Measurements from ENCODE around the gene CEMIP. TPM values are rescaled to one million over a fixed set of nuclear protein-coding genes. Genes with fewer than 3 reads are reported as not detected.

Gene CEMIP
- total RNA-seq, 1 experiment from 2014 or later, result 3.1 TPM

DNA sequence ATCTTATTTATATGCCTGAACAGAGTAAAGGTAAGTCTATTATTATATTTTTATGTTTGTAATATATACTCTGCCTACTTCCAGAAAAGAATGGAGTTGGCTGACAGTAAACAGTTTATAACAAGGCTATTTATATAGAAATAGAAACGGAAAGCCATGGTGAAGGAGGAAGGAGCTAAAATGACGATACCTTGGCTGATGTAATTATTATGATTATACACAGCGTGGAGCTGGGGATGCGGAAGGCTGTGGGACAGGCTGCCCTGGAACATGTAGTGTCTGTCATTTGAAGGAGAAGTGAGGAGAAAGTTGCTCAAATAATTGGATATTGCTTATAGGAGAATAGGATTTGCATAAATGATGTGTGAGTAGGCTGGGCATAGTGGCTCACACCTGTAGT is 37.8 kb downstream of the CEMIP start:
- H3K4me1 ChIP-seq (ENCODE audit: insufficient read depth, low read length), result no peaks in the 10 kb centered on the region
- H3K9ac ChIP-seq (ENCODE audit: low read length), result no peak overlapping the region
- ChIA-PET CTCF (no interaction called here), POLR2A (ENCODE audit: unreplicated experiment) (no interaction called here)
- H3K36me3 ChIP-seq (ENCODE audit: low read depth, low read length), result no peaks in the 10 kb centered on the region
- no peaks in the 10 kb centered on the region for H4K20me1 ChIP-seq (ENCODE audit: low read length)
- no peaks in the 10 kb centered on the region for H3F3A ChIP-seq (ENCODE audit: low read length, unreplicated experiment)
- H3K4me2 ChIP-seq (ENCODE audit: low read length), result no peak overlapping the region
- no peaks in the 10 kb centered on the region for H3K27me3 ChIP-seq (ENCODE audit: low read length)
- intact Hi-C loops (cut with micrococcal nuclease), result no loop called here
- H3K9me3 ChIP-seq (ENCODE audit: low read length), result no peaks in the 10 kb centered on the region
- ATAC-seq (no peak), DNase-seq (no peak)
- TF ChIP-seq EZH2phosphoT487 (IDR thresholded peaks at IDR 0.05; ENCODE audit: borderline replicate concordance, low read length), result no peak
- BruUV-seq (replicated peaks), result no TSS peak
- no peak overlapping the region for H3K4me3 ChIP-seq (ENCODE audit: low read length)
- H3K27ac ChIP-seq (ENCODE audit: low read length), result no peak overlapping the region
- no peaks in the 10 kb centered on the region for H3K9me2 ChIP-seq (replicated peaks; ENCODE audit: low read length)
- H3K79me2 ChIP-seq (ENCODE audit: low read length), result no peaks in the 10 kb centered on the region
- H2AFZ ChIP-seq (ENCODE audit: low read length), result no peak overlapping the region

DNA sequence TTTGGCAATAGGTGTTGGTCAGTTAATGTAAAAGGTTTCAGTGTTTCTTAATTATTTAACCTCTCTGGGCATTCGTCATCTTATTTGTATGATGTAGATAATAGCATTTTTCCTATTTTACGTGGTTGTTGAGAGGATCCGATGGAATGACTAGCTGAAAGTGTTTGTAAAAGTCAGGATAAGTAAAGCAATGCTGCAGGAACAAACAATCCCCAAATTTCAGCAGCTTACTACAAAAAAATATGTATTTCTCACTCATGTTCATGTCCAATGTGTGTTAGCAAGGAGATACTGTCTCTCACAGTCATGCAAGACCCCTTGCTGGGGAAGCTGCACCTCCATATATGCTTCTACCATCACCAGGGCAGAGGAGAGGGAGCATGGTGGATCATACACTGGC is 38.7 kb downstream of the CEMIP start:
- ATAC-seq, result no peak
- Histone ChIP-seq H3K27me3 (ENCODE audit: low read length) (no peaks in the 10 kb centered on the region), H3F3A (ENCODE audit: low read length, unreplicated experiment) (no peaks in the 10 kb centered on the region), H3K79me2 (ENCODE audit: low read length) (no peaks in the 10 kb centered on the region), H3K9me3 (ENCODE audit: low read length) (no peaks in the 10 kb centered on the region), H3K4me3 (ENCODE audit: low read length) (no peak overlapping the region), H3K9me2 (replicated peaks; ENCODE audit: low read length) (no peaks in the 10 kb centered on the region), H4K20me1 (ENCODE audit: low read length) (no peaks in the 10 kb centered on the region), H3K36me3 (ENCODE audit: low read depth, low read length) (no peaks in the 10 kb centered on the region), H3K4me1 (ENCODE audit: insufficient read depth, low read length) (no peaks in the 10 kb centered on the region), H2AFZ (ENCODE audit: low read length) (no peak overlapping the region), H3K9ac (ENCODE audit: low read length) (no peak overlapping the region), H3K27ac (ENCODE audit: low read length) (no peak overlapping the region), H3K4me2 (ENCODE audit: low read length) (no peak overlapping the region)
- ChIA-PET POLR2A (ENCODE audit: unreplicated experiment) (no interaction called here), CTCF (no interaction called here)
- no TSS peak for BruUV-seq (replicated peaks)
- TF ChIP-seq, protein P1, sequence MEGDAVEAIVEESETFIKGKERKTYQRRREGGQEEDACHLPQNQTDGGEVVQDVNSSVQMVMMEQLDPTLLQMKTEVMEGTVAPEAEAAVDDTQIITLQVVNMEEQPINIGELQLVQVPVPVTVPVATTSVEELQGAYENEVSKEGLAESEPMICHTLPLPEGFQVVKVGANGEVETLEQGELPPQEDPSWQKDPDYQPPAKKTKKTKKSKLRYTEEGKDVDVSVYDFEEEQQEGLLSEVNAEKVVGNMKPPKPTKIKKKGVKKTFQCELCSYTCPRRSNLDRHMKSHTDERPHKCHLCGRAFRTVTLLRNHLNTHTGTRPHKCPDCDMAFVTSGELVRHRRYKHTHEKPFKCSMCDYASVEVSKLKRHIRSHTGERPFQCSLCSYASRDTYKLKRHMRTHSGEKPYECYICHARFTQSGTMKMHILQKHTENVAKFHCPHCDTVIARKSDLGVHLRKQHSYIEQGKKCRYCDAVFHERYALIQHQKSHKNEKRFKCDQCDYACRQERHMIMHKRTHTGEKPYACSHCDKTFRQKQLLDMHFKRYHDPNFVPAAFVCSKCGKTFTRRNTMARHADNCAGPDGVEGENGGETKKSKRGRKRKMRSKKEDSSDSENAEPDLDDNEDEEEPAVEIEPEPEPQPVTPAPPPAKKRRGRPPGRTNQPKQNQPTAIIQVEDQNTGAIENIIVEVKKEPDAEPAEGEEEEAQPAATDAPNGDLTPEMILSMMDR (conservative IDR thresholded peaks at IDR 0.05; ENCODE audit: low read depth, low read length), result no peak
- TF ChIP-seq EZH2phosphoT487 (IDR thresholded peaks at IDR 0.05; ENCODE audit: borderline replicate concordance, low read length) (no peak), EZH2 (IDR thresholded peaks at IDR 0.05; ENCODE audit: low read length, unreplicated experiment) (no peak)
- intact Hi-C loops (cut with micrococcal nuclease), result no loop called here
- DNase-seq, result no peak

DNA sequence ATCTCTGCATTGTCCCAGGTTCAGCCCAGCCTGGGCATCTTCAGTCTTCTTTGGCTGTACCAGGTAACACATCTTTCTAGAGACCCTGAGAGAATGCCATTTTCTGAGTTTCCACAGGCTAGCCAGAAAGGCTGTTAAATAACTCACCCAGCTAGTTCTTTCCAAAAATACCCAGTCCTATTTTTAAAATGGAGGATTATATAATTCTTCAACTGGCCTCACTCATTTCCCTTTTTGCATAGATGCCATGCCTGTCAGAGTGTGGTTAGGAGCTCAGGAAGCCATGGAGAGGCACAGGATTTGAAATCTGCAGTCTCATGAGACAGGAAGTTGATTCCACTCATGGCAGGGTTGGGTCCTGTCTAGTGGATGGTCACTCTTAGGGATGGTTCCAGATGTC is 39.8 kb downstream of the CEMIP start:
- ATAC-seq, result no peak
- ChIA-PET CTCF (no interaction called here), POLR2A (ENCODE audit: unreplicated experiment) (no interaction called here)

More for the DNA sequence above, 39.8 kb downstream of the CEMIP start:
- no peak overlapping the region for H3K4me2 ChIP-seq (ENCODE audit: low read length)
- no peaks in the 10 kb centered on the region for H3K36me3 ChIP-seq (ENCODE audit: low read depth, low read length)
- H3K9ac ChIP-seq (ENCODE audit: low read length), result no peak overlapping the region
- TF ChIP-seq EZH2phosphoT487 (IDR thresholded peaks at IDR 0.05; ENCODE audit: borderline replicate concordance, low read length), result no peak
- TF ChIP-seq, protein P1 (conservative IDR thresholded peaks at IDR 0.05; ENCODE audit: low read depth, low read length), result no peak
- no peak for TF ChIP-seq EZH2 (IDR thresholded peaks at IDR 0.05; ENCODE audit: low read length, unreplicated experiment)
- no peaks in the 10 kb centered on the region for H3K79me2 ChIP-seq (ENCODE audit: low read length)
- H4K20me1 ChIP-seq (ENCODE audit: low read length), result no peaks in the 10 kb centered on the region
- H3K9me2 ChIP-seq (replicated peaks; ENCODE audit: low read length), result no peaks in the 10 kb centered on the region
- no TSS peak for BruUV-seq (replicated peaks)
- intact Hi-C loops (cut with micrococcal nuclease), result no loop called here
- H3K4me3 ChIP-seq (ENCODE audit: low read length), result no peak overlapping the region
- DNase-seq, result no peak
- H3K27ac ChIP-seq (ENCODE audit: low read length), result no peak overlapping the region
- no peaks in the 10 kb centered on the region for H3F3A ChIP-seq (ENCODE audit: low read length, unreplicated experiment)
- no peak overlapping the region for H2AFZ ChIP-seq (ENCODE audit: low read length)
- no peaks in the 10 kb centered on the region for H3K9me3 ChIP-seq (ENCODE audit: low read length)
- no peaks in the 10 kb centered on the region for H3K27me3 ChIP-seq (ENCODE audit: low read length)
- no peaks in the 10 kb centered on the region for H3K4me1 ChIP-seq (ENCODE audit: insufficient read depth, low read length)

All from PC-3 (cell line).